Stomach (tissue), 4 donors: ENCODE data around the gene ADAM22.

Source experiments
- CTCF ChIP-seq, 7 experiments: fragments of 450-650 bp in 4 of 7; fragments of 200-600 bp in 3 of 7; sonication (generic) in 3 of 7; IDR thresholded peaks; one replicate each; pipeline ENCODE4 v1.5.1; 2016 to 2019; ENCODE audit warnings: antibody characterized with exemption in 7 of 7, control low read depth in 2 of 7, mild to moderate bottlenecking in 1 of 7
- POLR2AphosphoS5 ChIP-seq, 3 donors: sonication (generic); formaldehyde crosslinking; IDR thresholded peaks; one replicate each; pipeline ENCODE4 v1.6.1; 2016; ENCODE audit warnings: antibody characterized with exemption in 3 of 3

- TF ChIP-seq CTCF (IDR thresholded peaks at IDR 0.05) (no peak), POLR2AphosphoS5 (IDR thresholded peaks at IDR 0.05) (no peak)
Observed at GRCh38 chr7:87934699-87935383, 790 bp downstream of the ADAM22 start.
